Stimulated activated CD8-positive, alpha-beta memory T cell treated with anti-CD3 and anti-CD28 coated beads, Interleukin-15, amount 100 ng/mL, for 24 hours (primary cell): ENCODE data around the gene MICU1.
"Not testable (repeated sequence)": the region's sequence is repeated elsewhere in the genome, so short reads cannot be mapped to it uniquely, and the experiment has no call there.

ENCODE experiments used
- DNase-seq: peaks from one replicate; pipeline ENCODE4 v3.0.0-alpha.2; 2020; ENCODE audit warnings: low read depth

The MICU1 gene

GRCh38 chr10:72503694-72504438, 122.0 kb downstream of the MICU1 start:
- DNase-seq: no peak

DNA sequence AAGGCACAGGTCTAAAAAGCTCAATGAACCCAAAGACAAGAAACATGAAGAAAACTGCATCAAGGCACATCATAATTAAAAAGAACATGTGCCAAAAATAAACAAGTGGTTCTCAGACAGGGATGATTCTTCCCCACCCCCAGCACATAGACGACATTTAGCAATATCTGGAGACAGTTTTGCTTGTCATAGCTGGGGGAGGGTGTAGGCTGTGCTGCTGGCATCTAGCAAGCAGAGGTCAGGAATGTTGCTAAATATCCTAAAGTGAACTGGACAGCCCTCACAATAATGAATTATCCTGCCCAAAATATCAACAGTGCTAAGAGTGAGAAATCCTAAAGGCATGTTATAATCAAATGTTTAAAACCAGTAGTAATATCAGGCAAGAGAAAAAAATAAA, 122.6 kb downstream of the MICU1 start:
- DNase-seq: no peak

DNA sequence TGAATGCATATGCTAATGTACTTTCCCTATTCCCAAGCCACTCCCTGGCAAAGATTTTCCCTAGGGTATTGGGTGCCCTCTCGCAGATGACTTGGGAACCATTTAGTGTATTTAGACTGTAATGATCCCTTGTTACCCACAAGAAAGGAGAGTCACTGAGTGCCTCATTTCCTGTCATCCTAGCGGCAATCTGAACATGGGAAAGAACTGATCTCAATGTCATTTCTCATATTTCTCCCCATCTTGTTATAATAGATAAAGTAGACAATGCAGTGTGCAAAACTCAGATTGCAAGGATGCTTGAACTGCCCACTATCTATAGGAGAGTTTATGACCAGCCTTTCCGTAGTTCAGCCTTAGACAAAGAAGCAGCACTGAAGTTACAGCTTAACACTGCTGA, 123.3 kb downstream of the MICU1 start:
- no peak for DNase-seq

GRCh38 chr10:72499701-72500100, 126.2 kb downstream of the MICU1 start:
- no peak for DNase-seq

GRCh38 chr10:72490951-72491350, 134.9 kb downstream of the MICU1 start:
- no peak for DNase-seq

DNA sequence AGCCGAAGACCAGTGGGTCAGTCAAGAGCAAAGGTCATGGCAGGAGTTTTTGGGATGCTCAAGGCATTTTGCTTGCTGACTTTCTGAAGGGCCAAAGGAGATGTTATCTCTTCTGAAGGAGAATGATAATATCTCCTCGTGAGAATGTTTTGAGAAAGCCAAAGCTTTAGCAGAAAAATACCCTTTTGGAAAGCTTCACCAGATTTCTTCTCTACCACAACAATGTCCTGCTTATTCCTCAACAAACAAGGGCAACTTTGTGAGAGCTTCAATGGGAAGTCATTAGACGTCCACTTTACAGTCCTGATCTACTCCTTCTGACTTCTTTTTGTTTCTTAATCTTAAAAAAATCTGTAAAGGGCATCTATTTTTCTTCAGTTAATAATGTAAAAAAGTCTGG, 138.4 kb downstream of the MICU1 start:
- DNase-seq: no peak

DNA sequence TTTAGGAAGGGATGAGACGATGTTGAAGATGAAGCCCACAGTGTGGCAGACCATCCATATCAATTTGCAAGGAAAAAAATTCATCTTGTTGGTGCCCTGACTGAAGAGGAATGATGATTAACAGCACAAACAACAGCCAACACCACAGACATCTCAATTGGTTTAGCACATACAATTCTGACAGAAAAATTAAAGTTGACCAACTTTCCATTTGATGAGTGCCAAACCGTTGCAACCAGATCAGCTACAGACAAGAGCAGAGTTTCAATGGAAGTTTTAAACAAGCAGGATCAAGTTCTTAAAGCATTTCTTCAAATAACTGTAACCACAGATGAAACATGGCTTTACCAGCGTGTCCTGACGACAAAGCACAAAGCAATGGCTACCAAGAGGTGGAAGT, 138.8 kb downstream of the MICU1 start:
- no peak for DNase-seq

DNA sequence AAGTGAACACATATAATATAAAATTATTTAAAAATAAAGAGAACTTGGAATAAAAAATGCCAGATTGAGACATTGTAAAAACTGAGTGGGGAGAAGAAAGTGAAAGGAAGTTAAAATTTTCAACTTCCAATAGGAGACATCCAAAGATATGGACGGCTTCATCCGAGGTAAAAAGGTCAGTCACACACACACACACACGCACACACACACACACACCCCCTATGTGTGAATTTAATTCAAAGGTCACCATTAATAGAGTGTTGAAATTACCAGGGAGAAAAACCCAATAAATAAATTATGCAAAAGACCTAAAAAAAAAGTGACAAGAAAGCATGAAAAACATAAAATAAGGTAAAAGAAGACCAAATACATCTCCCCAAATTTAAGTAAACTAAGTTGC, 140.2 kb downstream of the MICU1 start:
- no peak for DNase-seq

DNA sequence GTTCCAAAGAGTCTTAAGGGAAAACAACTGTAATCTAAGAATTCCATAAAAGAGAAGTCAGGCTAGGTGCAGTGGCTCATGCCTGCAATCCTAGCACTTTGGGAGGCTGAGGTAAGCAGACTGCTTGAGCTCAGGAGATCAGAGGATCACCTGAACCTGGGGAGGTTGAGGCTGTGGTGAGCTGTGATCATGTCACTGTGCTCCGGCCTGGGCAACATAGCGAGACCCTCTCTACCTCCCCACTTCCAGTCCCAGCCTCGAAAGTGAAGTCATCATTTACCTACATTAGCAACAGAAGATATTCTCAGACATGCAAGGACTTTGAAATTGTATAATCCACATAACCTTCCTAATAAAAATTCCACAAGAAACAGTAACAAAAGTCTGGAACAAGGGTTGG, 141.4 kb downstream of the MICU1 start:
- DNase-seq: no peak

- no peak for DNase-seq
These were observed 142.4 kb downstream of the MICU1 start for GRCh38 chr10:72483471-72483870.

- no peak for DNase-seq
These were observed 145.0 kb downstream of the MICU1 start for GRCh38 chr10:72480861-72481260.

DNA sequence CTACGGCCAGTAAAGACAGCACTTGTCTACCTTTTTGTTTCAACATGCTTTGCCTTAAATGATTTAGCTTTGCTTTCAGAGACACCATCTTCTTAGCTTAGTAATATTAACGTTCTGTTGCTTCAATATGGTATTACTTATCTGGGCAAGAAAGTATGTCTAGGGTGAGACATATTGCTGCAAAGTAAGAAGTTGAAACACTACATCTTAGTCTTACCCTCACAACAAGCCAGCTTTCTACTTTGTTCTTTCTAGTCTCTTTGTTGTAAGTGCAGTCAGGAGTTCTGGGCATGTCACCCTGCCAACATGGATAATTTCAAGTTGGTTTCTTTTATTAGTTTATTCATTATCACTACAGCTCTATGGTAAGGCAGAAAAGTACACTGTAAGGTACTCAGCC, 148.4 kb downstream of the MICU1 start:
- DNase-seq: no peak

GRCh38 chr10:72472306-72472705, 153.6 kb downstream of the MICU1 start:
- DNase-seq: no peak

DNA sequence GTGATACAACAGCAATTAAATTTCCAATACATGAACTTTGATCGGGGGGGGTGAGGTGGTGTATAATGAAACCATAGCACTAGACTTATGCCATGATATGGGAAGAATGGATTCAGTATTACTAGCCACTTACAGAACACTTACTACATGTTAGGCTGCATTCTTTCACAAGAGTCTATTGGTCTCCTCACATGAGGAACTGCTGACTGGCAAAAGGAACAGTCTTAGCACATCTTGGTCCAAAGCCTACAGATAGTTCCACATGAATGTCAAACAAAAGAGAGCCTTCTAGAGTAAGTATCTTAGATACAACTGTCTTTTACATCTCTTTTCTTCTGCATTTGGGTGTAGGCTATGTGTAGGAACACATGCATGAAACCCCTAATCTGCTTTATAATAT, 155.2 kb downstream of the MICU1 start:
- no peak for DNase-seq

- DNase-seq: not testable (repeated sequence)
These were observed 158.8 kb downstream of the MICU1 start for GRCh38 chr10:72467064-72467463.

DNA sequence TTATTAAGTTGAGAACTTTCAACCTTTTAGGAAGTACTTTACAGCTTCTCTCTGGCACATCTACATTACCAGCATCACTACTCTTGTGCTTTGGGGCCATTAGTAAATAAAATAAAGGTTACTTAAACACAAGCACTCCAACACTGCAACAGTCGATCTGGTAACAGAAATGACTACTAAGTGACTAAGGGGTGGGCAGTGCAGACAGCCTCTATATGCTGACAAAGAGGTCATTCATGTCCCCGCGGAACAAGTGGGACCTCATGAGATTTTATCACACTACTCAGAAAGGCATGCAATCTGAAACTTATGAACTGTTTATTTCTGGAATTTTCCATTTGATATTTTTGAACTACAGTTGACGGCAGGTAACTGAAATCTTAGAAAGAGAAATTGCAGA, 159.9 kb downstream of the MICU1 start:
- DNase-seq: no peak

GRCh38 chr10:72464438-72464837, 161.4 kb downstream of the MICU1 start:
- DNase-seq: no peak

DNA sequence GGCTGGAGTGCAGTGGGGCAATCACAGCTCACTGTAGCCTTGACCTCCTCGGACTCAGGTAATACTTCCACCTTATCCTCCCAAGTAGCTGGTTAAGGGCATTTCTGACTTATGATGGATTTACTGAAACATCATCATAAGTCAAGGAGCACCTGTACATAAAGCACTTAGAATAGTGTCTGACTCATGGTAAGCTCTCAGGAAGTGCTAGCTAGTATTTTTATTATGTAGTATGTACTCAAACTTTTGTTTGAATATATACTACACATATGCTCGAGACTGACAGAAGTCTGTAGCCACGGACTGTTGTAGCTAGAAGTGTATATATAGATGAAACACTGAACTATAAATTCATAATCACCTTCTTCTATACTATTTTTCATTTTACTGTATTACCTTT, 163.6 kb downstream of the MICU1 start:
- no peak for DNase-seq

- DNase-seq: no peak
These were observed 164.8 kb downstream of the MICU1 start for GRCh38 chr10:72461085-72461484.

GRCh38 chr10:72460284-72460876, 165.5 kb downstream of the MICU1 start:
- no peak for DNase-seq

GRCh38 chr10:72459301-72459700, 166.6 kb downstream of the MICU1 start:
- no peak for DNase-seq

DNA sequence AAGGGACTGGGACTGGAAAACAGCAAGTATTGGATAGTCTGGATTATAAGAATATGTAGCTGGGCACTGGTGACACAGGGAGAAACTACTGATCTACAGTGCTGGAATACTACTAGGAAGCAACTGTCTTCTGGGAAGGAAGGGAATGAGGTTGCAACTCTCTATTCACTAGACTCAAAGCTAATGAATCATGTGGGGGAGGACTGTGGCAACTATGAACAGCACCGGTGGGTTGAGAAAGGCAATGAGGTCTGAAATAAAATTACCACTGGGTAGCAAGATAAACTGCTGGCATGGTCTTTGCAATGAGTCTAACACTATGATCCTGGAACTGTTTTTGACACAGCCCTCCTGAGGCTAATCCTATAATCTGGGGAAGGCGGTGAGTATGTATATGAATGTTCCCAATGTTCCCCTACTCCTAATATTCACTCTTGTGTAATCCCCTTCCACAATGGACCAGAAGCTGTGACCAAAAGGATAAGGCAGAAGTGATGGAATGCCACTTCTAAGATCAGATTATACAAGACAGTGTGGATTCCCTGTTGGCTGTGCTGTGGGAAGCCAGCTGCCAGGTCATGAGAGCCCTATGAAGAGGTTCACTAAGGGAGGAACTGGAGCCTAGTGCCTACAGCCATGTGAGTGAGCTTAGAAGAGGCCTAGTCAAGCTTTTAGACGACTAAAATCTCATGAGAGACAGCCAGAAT, 169.8 kb downstream of the MICU1 start:
- DNase-seq: no peak

DNA sequence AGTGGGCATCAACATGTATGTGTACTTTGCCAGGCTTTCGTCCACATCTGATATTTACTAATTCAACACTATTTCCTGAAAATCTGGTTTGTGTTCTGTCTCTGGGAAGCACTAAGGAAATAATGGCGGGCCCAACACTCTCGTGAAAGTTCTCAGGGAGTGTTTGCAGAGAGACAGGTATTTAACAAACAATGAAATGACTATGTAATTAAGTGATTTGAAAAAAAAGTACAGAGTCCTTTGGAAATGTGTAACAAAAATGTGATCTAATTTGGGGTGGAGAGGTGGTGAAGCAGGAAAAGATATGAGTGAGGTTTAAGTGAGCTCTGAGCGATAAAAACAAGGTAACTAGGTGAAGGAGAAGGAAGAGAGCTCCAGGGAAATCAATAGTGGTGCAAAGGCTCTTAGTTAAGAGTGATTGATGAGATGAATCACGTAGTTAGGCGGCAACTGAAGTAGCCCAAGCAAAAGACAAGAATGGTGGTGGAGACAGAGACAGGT, 175.9 kb downstream of the MICU1 start:
- DNase-seq: no peak
